Stimulated activated CD4-positive, alpha-beta T cell treated with anti-CD3 and anti-CD28 coated beads, Interleukin-2, amount 100 ng/mL, for 48 hours (primary cell): Measurements from ENCODE around the gene FKTN.
"Not testable (repeated sequence)": the region's sequence is repeated elsewhere in the genome, so short reads cannot be mapped to it uniquely, and the experiment has no call there.

ENCODE experiments used
- DNase-seq, 2 donors: peaks; one replicate each; pipeline ENCODE4 v3.0.0-alpha.2; 2020

The FKTN gene

GRCh38 chr9:105557804-105558610 is at the start of gene FKTN:
Gene FKTN, plus strand, starts transcription at chr9:105558131. Its CDS starts 16,902 bp downstream, at chr9:105575033.
- DNase-seq, result peak; percentile 74 to 77

GRCh38 chr9:105508530-105508929 is 49.4 kb upstream of the FKTN start:
- no peak for DNase-seq

- no peak for DNase-seq
Observed at GRCh38 chr9:105510024-105510423, 47.9 kb upstream of the FKTN start.

GRCh38 chr9:105511446-105511845 is 46.5 kb upstream of the FKTN start:
- no peak for DNase-seq

GRCh38 chr9:105515811-105516413 is 42.0 kb upstream of the FKTN start:
- no peak for DNase-seq

- peak in 1 of 2 donors; percentile 26 for DNase-seq
Observed at GRCh38 chr9:105519710-105520369, 38.1 kb upstream of the FKTN start.

- not testable (repeated sequence) for DNase-seq
Observed at GRCh38 chr9:105520992-105521391, 36.9 kb upstream of the FKTN start.

- not testable (repeated sequence) for DNase-seq
Observed at GRCh38 chr9:105522618-105523385, 35.1 kb upstream of the FKTN start.

- DNase-seq, result no peak
Observed at GRCh38 chr9:105531530-105531929, 26.4 kb upstream of the FKTN start.

GRCh38 chr9:105535920-105536668 is 21.8 kb upstream of the FKTN start:
- no peak for DNase-seq

GRCh38 chr9:105539452-105539851 is 18.5 kb upstream of the FKTN start:
- DNase-seq, result no peak

- no peak for DNase-seq
Observed at GRCh38 chr9:105541838-105542237, 16.1 kb upstream of the FKTN start.

- DNase-seq, result no peak
Observed at GRCh38 chr9:105554042-105554441, 3.9 kb upstream of the FKTN start.

- no peak for DNase-seq
Observed at GRCh38 chr9:105572455-105572854, 14.5 kb downstream of the FKTN start.

- DNase-seq, result not testable (repeated sequence)
Observed at GRCh38 chr9:105579952-105580351, 22.0 kb downstream of the FKTN start.

GRCh38 chr9:105581550-105581949 is 23.6 kb downstream of the FKTN start:
- not testable (repeated sequence) for DNase-seq

- DNase-seq, result no peak
Observed at GRCh38 chr9:105593145-105593544, 35.2 kb downstream of the FKTN start.

GRCh38 chr9:105608721-105609598 is 51.0 kb downstream of the FKTN start:
- no peak for DNase-seq

GRCh38 chr9:105621001-105621400 is 63.1 kb downstream of the FKTN start:
- DNase-seq, result no peak

- no peak for DNase-seq
Observed at GRCh38 chr9:105625088-105625487, 67.2 kb downstream of the FKTN start.

- no peak for DNase-seq
Observed at GRCh38 chr9:105632807-105633206, 74.9 kb downstream of the FKTN start.
